Measurements from ENCODE around the gene VAMP2.

- TF ChIP-seq EZH2 (IDR thresholded peaks at IDR 0.05; ENCODE audit: borderline replicate concordance, insufficient read depth, low read depth, low read length, poor library complexity, severe bottlenecking): no peak
- TF ChIP-seq, protein P1, sequence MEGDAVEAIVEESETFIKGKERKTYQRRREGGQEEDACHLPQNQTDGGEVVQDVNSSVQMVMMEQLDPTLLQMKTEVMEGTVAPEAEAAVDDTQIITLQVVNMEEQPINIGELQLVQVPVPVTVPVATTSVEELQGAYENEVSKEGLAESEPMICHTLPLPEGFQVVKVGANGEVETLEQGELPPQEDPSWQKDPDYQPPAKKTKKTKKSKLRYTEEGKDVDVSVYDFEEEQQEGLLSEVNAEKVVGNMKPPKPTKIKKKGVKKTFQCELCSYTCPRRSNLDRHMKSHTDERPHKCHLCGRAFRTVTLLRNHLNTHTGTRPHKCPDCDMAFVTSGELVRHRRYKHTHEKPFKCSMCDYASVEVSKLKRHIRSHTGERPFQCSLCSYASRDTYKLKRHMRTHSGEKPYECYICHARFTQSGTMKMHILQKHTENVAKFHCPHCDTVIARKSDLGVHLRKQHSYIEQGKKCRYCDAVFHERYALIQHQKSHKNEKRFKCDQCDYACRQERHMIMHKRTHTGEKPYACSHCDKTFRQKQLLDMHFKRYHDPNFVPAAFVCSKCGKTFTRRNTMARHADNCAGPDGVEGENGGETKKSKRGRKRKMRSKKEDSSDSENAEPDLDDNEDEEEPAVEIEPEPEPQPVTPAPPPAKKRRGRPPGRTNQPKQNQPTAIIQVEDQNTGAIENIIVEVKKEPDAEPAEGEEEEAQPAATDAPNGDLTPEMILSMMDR (IDR thresholded peaks at IDR 0.05): no peak
Observed at GRCh38 chr17:8163978-8164814, 1.4 kb upstream of the VAMP2 start.

Data from B cell (primary cell).